ENCODE results near the gene CDK11B. TPM values are rescaled to one million over a fixed set of nuclear protein-coding genes. Genes with fewer than 3 reads are reported as not detected.
"Not testable (repeated sequence)": the region's sequence is repeated elsewhere in the genome, so short reads cannot be mapped to it uniquely, and the experiment has no call there.

CDK11B gene
- 71.0 TPM for total RNA-seq (ENCODE audit: unreplicated experiment)
- long read RNA-seq, partial matches to known transcripts: 31 of 40 reads
- long read RNA-seq, other reads (novel, unspliced or antisense): 9 of 40 reads

DNA sequence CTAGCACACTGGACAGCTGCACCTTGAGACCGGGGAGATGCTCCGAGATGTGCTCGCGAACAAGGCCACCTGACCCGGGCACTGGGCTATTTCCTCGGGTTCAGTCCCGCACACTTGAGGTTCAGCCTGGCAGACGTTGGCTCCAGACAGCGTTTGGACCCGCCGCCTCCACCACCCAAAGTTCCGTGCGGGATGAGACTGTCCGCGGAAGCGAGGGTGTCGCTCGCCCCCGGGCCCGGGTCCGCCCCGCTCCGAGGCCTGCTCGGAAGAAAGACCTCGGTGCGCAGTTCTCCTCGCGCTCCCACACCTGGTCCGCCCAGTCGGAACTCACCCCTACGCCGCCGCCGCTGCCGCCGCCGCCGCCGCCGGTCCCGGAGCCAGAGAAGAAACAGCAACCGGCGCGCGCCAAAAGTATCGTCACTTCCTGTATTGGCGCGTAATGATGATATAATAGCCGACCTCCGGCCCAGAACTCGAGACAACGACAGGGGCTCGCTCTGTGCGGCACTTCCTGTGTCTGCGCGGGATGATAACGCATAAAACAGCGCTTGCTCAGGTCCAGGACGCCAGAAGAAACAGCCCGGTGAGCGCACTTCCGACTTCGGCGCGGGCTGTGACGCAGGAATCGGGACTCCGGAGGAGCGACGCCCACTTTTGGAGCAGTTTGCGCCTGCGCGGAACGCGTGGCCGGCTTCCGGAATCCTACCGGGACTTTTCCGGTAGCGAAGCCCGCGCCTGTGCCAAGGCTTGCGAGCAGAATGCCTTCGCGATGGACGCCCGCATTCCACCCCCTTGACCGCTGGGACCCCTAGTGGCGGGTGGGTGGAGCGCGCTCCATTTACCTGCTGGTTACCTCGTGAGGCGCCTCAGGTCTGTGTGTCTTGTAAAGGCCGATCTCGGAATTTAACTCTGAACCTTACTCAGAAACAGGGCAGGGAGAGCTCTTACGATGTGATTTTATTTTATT is at the start of gene CDK11B:
CDK11B (minus strand) TSS at position 422 of the 967 bp plus-strand sequence. CDS start 1,519 bp downstream, outside the sequence.
- Mint-ChIP-seq H3K4me1 (ENCODE audit: unreplicated experiment) (peaks cover 15% of the 10 kb centered on the region), H3K27ac (ENCODE audit: unreplicated experiment) (peak within 1 kb of the TSS; percentile 98)

DNA sequence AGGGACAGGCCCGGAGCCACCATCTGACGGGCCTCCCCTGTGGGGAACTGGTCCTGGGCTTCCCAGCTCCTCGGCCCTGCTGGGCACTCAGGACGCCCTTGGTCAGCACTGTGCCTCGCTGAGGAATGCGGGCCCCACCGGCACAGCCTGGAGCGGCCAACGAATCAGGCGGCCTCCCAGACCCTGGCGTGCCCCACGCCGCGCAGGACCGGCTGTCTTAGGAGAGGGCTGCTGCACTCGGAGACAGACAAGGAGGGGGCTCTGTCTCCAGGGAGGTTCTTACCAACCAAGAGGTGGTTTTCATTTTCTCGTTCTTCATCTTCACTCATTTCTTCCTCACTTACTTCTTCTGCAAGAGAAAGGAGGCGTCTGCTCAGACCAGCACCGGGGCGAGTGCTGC is 49.1 kb upstream of the CDK11B start:
- not testable (repeated sequence) for H3K4me3 Mint-ChIP-seq (ENCODE audit: unreplicated experiment); H3K27ac Mint-ChIP-seq (ENCODE audit: unreplicated experiment); H3K27me3 Mint-ChIP-seq (ENCODE audit: unreplicated experiment); H3K36me3 Mint-ChIP-seq (ENCODE audit: low read depth, unreplicated experiment); H3K4me1 Mint-ChIP-seq (ENCODE audit: unreplicated experiment); DNase-seq (ENCODE audit: low spot score); H3K9me3 Mint-ChIP-seq (ENCODE audit: unreplicated experiment)

More for the DNA sequence above, at the start of gene CDK11B:
- TF ChIP-seq, protein P1, sequence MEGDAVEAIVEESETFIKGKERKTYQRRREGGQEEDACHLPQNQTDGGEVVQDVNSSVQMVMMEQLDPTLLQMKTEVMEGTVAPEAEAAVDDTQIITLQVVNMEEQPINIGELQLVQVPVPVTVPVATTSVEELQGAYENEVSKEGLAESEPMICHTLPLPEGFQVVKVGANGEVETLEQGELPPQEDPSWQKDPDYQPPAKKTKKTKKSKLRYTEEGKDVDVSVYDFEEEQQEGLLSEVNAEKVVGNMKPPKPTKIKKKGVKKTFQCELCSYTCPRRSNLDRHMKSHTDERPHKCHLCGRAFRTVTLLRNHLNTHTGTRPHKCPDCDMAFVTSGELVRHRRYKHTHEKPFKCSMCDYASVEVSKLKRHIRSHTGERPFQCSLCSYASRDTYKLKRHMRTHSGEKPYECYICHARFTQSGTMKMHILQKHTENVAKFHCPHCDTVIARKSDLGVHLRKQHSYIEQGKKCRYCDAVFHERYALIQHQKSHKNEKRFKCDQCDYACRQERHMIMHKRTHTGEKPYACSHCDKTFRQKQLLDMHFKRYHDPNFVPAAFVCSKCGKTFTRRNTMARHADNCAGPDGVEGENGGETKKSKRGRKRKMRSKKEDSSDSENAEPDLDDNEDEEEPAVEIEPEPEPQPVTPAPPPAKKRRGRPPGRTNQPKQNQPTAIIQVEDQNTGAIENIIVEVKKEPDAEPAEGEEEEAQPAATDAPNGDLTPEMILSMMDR (IDR thresholded peaks at IDR 0.05; ENCODE audit: unreplicated experiment): peak; percentile 64
- peaks cover 11% of the 10 kb centered on the region for H3K36me3 Mint-ChIP-seq (ENCODE audit: low read depth, unreplicated experiment)
- H3K4me3 Mint-ChIP-seq (ENCODE audit: unreplicated experiment): peak within 1 kb of the TSS; percentile 94
- peak; percentile 89 for DNase-seq (ENCODE audit: low spot score)
- not testable (repeated sequence) for H3K9me3 Mint-ChIP-seq (ENCODE audit: unreplicated experiment); H3K27me3 Mint-ChIP-seq (ENCODE audit: unreplicated experiment)

DNA sequence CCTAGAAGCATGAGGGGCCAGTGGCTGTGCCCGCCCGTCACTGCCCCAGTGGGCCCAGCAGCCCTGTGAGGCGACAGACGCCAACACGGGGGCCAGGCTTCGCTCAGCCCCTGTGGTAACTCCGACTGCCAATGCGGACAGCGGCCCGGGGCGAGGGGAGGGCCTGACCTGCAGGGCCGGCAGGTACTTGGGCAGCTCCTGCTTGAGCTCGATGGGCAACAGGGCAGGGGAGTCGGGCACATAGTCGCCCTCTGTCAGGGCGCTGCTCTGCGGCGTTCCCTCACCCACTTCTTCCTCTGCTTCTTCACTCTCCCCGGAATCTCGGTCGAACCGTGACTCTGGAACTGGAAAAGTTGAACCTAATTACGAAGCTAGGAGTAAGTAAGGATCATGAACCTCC is 48.4 kb upstream of the CDK11B start:
- H3K27ac Mint-ChIP-seq (ENCODE audit: unreplicated experiment); H3K36me3 Mint-ChIP-seq (ENCODE audit: low read depth, unreplicated experiment); H3K27me3 Mint-ChIP-seq (ENCODE audit: unreplicated experiment); H3K4me1 Mint-ChIP-seq (ENCODE audit: unreplicated experiment); DNase-seq (ENCODE audit: low spot score); H3K4me3 Mint-ChIP-seq (ENCODE audit: unreplicated experiment); H3K9me3 Mint-ChIP-seq (ENCODE audit: unreplicated experiment): not testable (repeated sequence)

DNA sequence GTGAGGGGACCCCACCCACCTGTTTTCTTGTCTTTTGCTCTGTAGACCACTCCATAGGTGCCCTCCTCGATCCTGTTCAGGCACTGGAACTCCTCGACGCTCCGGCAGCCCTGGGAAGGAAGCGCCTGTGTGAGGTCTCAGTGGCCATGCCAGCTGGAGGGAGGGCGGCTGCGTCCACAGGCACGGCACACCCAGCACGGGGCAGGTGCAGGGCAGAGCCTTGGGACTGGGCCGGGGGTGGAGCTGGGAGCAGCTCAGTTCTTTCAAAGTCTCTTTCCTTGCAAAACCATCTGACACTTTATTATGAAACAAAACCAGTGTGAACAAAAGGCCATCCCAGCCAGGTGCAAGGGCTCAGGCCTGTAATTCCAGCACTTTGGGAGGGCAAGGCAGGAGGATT is 46.8 kb upstream of the CDK11B start:
- not testable (repeated sequence) for H3K27ac Mint-ChIP-seq (ENCODE audit: unreplicated experiment); H3K36me3 Mint-ChIP-seq (ENCODE audit: low read depth, unreplicated experiment); H3K4me3 Mint-ChIP-seq (ENCODE audit: unreplicated experiment); H3K27me3 Mint-ChIP-seq (ENCODE audit: unreplicated experiment); H3K4me1 Mint-ChIP-seq (ENCODE audit: unreplicated experiment); DNase-seq (ENCODE audit: low spot score); H3K9me3 Mint-ChIP-seq (ENCODE audit: unreplicated experiment)

DNA sequence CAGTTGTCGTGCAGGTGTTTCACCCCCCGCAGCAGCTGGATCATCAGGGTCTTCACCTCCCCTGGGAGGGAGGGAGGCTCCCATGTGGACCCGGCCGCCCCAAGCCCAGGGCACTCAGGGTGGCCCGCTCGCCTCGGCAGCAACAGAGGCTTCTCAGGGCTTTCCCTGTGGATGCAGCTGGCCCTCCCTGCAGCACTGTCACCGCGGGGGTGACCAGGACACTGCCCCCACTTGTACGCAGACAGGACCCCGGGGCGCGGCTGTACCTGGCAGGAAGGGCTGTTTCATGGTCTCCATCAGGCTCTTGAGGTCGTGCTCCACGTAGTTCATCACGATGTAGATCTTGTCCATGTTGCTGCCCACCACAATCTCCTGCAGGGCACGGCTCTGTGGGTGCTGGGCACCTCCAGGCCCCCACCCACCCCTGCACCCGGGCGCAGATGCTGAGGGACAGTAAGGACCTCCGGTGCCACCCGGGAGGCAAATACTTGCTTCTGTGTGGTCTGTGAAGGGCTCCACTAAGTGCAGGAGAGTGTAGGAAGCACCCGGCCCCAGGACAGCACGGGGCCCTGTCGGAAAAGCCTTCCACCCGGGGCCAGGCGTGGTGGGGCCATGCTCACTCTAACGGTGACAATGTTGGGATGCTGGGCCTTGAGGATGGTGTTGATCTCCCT is 45.6 kb upstream of the CDK11B start:
- H3K27me3 Mint-ChIP-seq (ENCODE audit: unreplicated experiment); H3K4me1 Mint-ChIP-seq (ENCODE audit: unreplicated experiment); H3K4me3 Mint-ChIP-seq (ENCODE audit: unreplicated experiment); H3K36me3 Mint-ChIP-seq (ENCODE audit: low read depth, unreplicated experiment); H3K27ac Mint-ChIP-seq (ENCODE audit: unreplicated experiment); DNase-seq (ENCODE audit: low spot score); H3K9me3 Mint-ChIP-seq (ENCODE audit: unreplicated experiment): not testable (repeated sequence)

DNA sequence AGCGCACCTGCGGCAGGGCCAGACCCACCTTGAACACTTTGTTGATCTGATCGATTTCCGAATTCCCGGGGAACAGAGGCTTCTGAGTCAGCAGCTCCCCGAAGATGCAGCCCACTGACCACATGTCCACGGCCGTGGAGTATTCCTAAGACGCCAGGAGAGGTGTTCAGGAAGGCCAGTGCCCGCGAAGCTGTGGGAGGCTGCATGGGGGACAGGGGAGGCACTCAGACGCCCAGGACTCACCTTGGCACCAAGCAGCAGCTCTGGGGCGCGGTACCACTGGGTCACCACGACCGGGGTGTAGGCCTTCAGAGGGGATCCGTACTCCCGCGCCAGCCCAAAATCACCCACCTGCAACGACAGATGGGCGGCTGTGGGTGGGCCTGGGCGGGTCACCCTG is 45.0 kb upstream of the CDK11B start:
- Mint-ChIP-seq H3K4me1 (ENCODE audit: unreplicated experiment) (no peaks in the 10 kb centered on the region), H3K27me3 (ENCODE audit: unreplicated experiment) (no peaks in the 10 kb centered on the region), H3K9me3 (ENCODE audit: unreplicated experiment) (no peaks in the 10 kb centered on the region), H3K4me3 (ENCODE audit: unreplicated experiment) (no peak overlapping the region), H3K36me3 (ENCODE audit: low read depth, unreplicated experiment) (no peaks in the 10 kb centered on the region), H3K27ac (ENCODE audit: unreplicated experiment) (no peak overlapping the region)
- no peak for DNase-seq (ENCODE audit: low spot score)
- TF ChIP-seq, protein P1 (IDR thresholded peaks at IDR 0.05; ENCODE audit: unreplicated experiment): no peak

DNA sequence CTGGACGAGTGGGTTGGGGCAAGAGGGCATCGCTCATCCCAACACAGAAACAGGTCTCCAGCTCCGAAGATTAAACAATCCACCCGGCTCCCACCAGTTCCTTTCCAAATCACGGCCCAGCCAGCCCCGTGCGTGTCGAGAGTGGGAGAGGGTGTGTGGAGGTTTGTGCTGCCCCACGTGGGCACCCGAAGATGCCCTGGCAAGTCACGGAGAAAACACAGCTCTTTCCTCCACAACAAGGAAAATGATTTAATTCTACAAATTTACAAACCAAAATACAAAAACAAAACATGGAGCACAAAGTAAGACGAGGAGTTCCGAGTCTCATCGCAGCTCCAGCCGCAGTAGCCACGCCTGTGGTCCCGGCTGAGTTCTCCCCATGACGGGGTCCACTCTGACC is 43.7 kb upstream of the CDK11B start:
- H3K4me3 Mint-ChIP-seq (ENCODE audit: unreplicated experiment): not testable (repeated sequence)

DNA sequence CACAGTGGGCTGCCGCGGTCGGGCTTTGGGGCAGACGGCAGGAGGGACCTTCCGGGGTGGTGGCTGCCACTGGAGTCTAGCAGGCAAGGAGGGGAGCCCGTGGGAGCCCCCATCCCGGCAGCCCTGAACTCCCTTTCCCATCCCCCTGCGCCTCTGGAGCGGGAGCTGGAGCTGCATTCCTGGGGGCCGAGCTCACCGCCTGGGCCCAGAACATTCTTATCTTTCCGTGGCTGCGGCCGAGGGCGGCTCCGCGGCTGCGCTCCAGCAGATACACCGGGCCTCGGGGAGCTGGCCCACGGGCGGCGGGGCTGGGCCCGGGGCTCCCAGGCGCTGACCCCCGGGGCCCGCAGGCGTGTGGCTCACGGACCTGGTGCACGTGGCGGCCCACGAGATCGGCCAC is 41.8 kb upstream of the CDK11B start:
- H3K4me3 Mint-ChIP-seq (ENCODE audit: unreplicated experiment); H3K27me3 Mint-ChIP-seq (ENCODE audit: unreplicated experiment): not testable (repeated sequence)

More for the DNA sequence above, 43.7 kb upstream of the CDK11B start:
- not testable (repeated sequence) for DNase-seq (ENCODE audit: low spot score); H3K4me1 Mint-ChIP-seq (ENCODE audit: unreplicated experiment); H3K27ac Mint-ChIP-seq (ENCODE audit: unreplicated experiment); H3K9me3 Mint-ChIP-seq (ENCODE audit: unreplicated experiment); H3K36me3 Mint-ChIP-seq (ENCODE audit: low read depth, unreplicated experiment); H3K27me3 Mint-ChIP-seq (ENCODE audit: unreplicated experiment)

DNA sequence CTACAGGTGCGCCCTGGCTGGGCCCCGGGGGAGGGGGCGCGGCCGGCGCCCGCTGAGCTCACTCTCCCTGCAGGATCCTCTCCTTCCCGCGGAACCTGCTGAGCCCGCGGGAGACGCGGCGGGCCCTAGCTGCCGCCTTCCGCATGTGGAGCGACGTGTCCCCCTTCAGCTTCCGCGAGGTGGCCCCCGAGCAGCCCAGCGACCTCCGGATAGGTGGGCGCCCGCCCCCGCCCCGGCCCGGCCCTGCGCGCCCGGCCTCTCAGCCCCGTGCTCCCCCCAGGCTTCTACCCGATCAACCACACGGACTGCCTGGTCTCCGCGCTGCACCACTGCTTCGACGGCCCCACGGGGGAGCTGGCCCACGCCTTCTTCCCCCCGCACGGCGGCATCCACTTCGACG is 41.3 kb upstream of the CDK11B start:
- H3K27me3 Mint-ChIP-seq (ENCODE audit: unreplicated experiment); H3K4me1 Mint-ChIP-seq (ENCODE audit: unreplicated experiment); H3K9me3 Mint-ChIP-seq (ENCODE audit: unreplicated experiment); H3K36me3 Mint-ChIP-seq (ENCODE audit: low read depth, unreplicated experiment); H3K27ac Mint-ChIP-seq (ENCODE audit: unreplicated experiment); H3K4me3 Mint-ChIP-seq (ENCODE audit: unreplicated experiment); DNase-seq (ENCODE audit: low spot score): not testable (repeated sequence)

More for the DNA sequence above, 41.8 kb upstream of the CDK11B start:
- H3K27ac Mint-ChIP-seq (ENCODE audit: unreplicated experiment); DNase-seq (ENCODE audit: low spot score); H3K4me1 Mint-ChIP-seq (ENCODE audit: unreplicated experiment); H3K36me3 Mint-ChIP-seq (ENCODE audit: low read depth, unreplicated experiment); H3K9me3 Mint-ChIP-seq (ENCODE audit: unreplicated experiment): not testable (repeated sequence)

DNA sequence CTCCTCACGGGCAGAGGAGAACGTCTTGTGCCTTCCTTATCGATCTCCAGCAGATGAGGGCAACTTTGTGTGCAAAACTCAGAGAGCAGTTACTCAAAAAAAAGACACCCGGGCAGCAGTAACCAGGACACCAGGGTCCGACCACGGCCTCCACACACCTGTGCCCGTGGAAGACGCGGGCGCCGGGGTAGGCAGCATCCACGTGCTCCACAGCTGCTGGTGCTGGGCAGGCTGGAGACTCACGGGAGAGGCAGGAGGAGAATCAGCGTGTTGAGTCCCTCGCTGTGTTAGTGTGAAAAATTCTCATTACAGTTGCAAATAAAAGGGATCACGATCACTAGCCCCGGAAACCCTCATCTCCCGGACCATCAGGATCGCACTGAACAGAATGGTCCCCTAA is 40.3 kb upstream of the CDK11B start:
- H3K4me3 Mint-ChIP-seq (ENCODE audit: unreplicated experiment); DNase-seq (ENCODE audit: low spot score); H3K4me1 Mint-ChIP-seq (ENCODE audit: unreplicated experiment); H3K36me3 Mint-ChIP-seq (ENCODE audit: low read depth, unreplicated experiment); H3K9me3 Mint-ChIP-seq (ENCODE audit: unreplicated experiment); H3K27ac Mint-ChIP-seq (ENCODE audit: unreplicated experiment); H3K27me3 Mint-ChIP-seq (ENCODE audit: unreplicated experiment): not testable (repeated sequence)
